Measurements from ENCODE around the gene CA10. TPM values are rescaled to one million over a fixed set of nuclear protein-coding genes. Genes with fewer than 3 reads are reported as not detected.

Gene CA10
- total and polyA plus RNA-seq, 2 donors (not counting 1 experiment from before 2014, with no cell fraction given) = not detected

DNA sequence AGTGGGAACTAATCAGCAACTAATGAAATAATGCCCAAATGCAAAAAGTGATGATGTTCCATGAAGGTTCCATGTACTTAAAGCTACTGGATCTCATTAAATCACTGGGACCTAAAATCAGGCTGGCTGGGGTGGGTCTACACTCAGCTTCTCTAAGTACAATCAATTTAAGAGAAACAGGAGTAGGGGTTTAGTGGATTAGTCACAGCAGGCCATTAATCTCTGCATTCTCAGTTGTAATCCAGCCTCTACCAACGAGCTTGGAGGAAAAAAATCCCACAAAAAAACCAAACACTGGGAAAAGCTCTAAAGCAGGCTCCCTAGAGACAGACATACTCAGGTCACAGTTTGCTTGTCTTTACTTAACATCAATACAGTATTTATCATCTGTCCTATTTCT is 15.0 kb downstream of the CA10 start:
- no peak for TF ChIP-seq EZH2 (IDR thresholded peaks at IDR 0.05; ENCODE audit: borderline replicate concordance, insufficient read depth, low read depth, low read length, poor library complexity, severe bottlenecking)
- TF ChIP-seq, protein P1, sequence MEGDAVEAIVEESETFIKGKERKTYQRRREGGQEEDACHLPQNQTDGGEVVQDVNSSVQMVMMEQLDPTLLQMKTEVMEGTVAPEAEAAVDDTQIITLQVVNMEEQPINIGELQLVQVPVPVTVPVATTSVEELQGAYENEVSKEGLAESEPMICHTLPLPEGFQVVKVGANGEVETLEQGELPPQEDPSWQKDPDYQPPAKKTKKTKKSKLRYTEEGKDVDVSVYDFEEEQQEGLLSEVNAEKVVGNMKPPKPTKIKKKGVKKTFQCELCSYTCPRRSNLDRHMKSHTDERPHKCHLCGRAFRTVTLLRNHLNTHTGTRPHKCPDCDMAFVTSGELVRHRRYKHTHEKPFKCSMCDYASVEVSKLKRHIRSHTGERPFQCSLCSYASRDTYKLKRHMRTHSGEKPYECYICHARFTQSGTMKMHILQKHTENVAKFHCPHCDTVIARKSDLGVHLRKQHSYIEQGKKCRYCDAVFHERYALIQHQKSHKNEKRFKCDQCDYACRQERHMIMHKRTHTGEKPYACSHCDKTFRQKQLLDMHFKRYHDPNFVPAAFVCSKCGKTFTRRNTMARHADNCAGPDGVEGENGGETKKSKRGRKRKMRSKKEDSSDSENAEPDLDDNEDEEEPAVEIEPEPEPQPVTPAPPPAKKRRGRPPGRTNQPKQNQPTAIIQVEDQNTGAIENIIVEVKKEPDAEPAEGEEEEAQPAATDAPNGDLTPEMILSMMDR (IDR thresholded peaks at IDR 0.05) = no peak
- intact Hi-C loops (cut with micrococcal nuclease) = no loop called here
- no peaks in the 10 kb centered on the region for H3K27me3 Mint-ChIP-seq
- H3K4me1 Mint-ChIP-seq = no peaks in the 10 kb centered on the region
- H4K20me1 ChIP-seq (ENCODE audit: control insufficient read depth, insufficient read depth, low read length, poor library complexity, severe bottlenecking) = no peaks in the 10 kb centered on the region
- no peak overlapping the region for H3K4me3 Mint-ChIP-seq
- H3K27ac Mint-ChIP-seq = no peak overlapping the region
- ChIA-PET CTCF (no interaction called here), POLR2A (no interaction called here)
- no peaks in the 10 kb centered on the region for H3K27me3 ChIP-seq (replicated peaks in 1 of 4; ENCODE audit: control extremely low read depth in 1 of 4, control insufficient read depth in 3 of 4, insufficient read depth in 4 of 4, low read length in 3 of 4)
- no peak overlapping the region for H3K27ac ChIP-seq (ENCODE audit: low read length in 2 of 2)
- H3K36me3 ChIP-seq (replicated peaks in 1 of 2; ENCODE audit: control extremely low read depth in 1 of 2, control insufficient read depth in 1 of 2, extremely low read depth in 1 of 2, insufficient read depth in 2 of 2, low read length in 1 of 2) = no peaks in the 10 kb centered on the region
- H3K9me3 ChIP-seq (ENCODE audit: control extremely low read depth in 1 of 3, control insufficient read depth in 2 of 3, insufficient read depth in 1 of 3, low read length in 2 of 3) = no peaks in the 10 kb centered on the region
- no peaks in the 10 kb centered on the region for H3K79me2 ChIP-seq (ENCODE audit: control insufficient read depth, insufficient read depth, low read length)
- H2AFZ ChIP-seq (ENCODE audit: insufficient read depth, low read depth, low read length, poor library complexity, severe bottlenecking) = no peak overlapping the region
- no peak overlapping the region for H3K4me3 ChIP-seq (ENCODE audit: control extremely low read depth in 1 of 5, extremely low read depth in 1 of 5, insufficient read depth in 1 of 5, low read depth in 2 of 5, low read length in 4 of 5)
- DNase-seq (no peak), ATAC-seq (ENCODE audit: low read depth) (no peak)
- no peaks in the 10 kb centered on the region for H3K4me1 ChIP-seq (ENCODE audit: control insufficient read depth in 2 of 2, insufficient read depth in 2 of 2, low read length in 2 of 2)
- no peaks in the 10 kb centered on the region for H3K9me3 Mint-ChIP-seq (ENCODE audit: insufficient read depth)
- no peak overlapping the region for H3K9ac ChIP-seq (ENCODE audit: low read length)
- WGBS (ENCODE audit: insufficient coverage) = 13% methylated on average over 1 of the region's 1 CpG
- no peak overlapping the region for H3K4me2 ChIP-seq (replicated peaks; ENCODE audit: low read depth, low read length, poor library complexity, severe bottlenecking)

DNA sequence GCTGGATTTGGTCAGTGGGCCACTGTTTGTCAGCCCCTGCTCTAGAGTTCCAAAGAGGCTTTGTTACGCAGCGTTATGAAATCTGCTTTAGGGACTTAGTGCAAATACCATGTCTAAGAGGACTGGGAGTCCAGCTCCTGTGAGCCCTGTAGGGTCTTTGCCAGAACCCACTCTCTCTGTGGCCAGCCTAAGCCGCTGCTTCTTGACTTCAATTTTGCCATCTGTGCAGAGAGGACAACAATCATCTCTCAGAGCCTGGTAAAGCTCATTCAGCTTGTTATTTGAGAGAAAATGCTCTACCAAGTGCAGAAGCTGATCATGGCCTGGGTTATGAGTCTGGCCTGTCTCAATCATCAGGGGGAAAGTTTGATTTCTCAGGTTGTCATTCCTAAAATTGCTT is 17.9 kb downstream of the CA10 start:
- Histone ChIP-seq H3K36me3 (replicated peaks in 1 of 2; ENCODE audit: control extremely low read depth in 1 of 2, control insufficient read depth in 1 of 2, extremely low read depth in 1 of 2, insufficient read depth in 2 of 2, low read length in 1 of 2) (no peaks in the 10 kb centered on the region), H3K9me3 (ENCODE audit: control extremely low read depth in 1 of 3, control insufficient read depth in 2 of 3, insufficient read depth in 1 of 3, low read length in 2 of 3) (no peaks in the 10 kb centered on the region), H3K27me3 (replicated peaks in 1 of 4; ENCODE audit: control extremely low read depth in 1 of 4, control insufficient read depth in 3 of 4, insufficient read depth in 4 of 4, low read length in 3 of 4) (no peaks in the 10 kb centered on the region), H3K4me1 (ENCODE audit: control insufficient read depth in 2 of 2, insufficient read depth in 2 of 2, low read length in 2 of 2) (no peaks in the 10 kb centered on the region), H3K79me2 (ENCODE audit: control insufficient read depth, insufficient read depth, low read length) (no peaks in the 10 kb centered on the region), H3K27ac (ENCODE audit: low read length in 2 of 2) (no peak overlapping the region), H3K4me2 (replicated peaks; ENCODE audit: low read depth, low read length, poor library complexity, severe bottlenecking) (no peak overlapping the region), H3K9ac (ENCODE audit: low read length) (no peak overlapping the region), H3K4me3 (ENCODE audit: control extremely low read depth in 1 of 5, extremely low read depth in 1 of 5, insufficient read depth in 1 of 5, low read depth in 2 of 5, low read length in 4 of 5) (no peak overlapping the region), H2AFZ (ENCODE audit: insufficient read depth, low read depth, low read length, poor library complexity, severe bottlenecking) (no peak overlapping the region), H4K20me1 (ENCODE audit: control insufficient read depth, insufficient read depth, low read length, poor library complexity, severe bottlenecking) (no peaks in the 10 kb centered on the region)
- DNase-seq (no peak), ATAC-seq (ENCODE audit: low read depth) (no peak)
- Mint-ChIP-seq H3K4me1 (no peaks in the 10 kb centered on the region), H3K9me3 (ENCODE audit: insufficient read depth) (no peaks in the 10 kb centered on the region), H3K27me3 (no peaks in the 10 kb centered on the region), H3K27ac (no peak overlapping the region), H3K4me3 (no peak overlapping the region)
- POLR2A ChIA-PET = no interaction called here
- CTCF ChIA-PET = no interaction called here
- no peak for TF ChIP-seq EZH2 (IDR thresholded peaks at IDR 0.05; ENCODE audit: borderline replicate concordance, insufficient read depth, low read depth, low read length, poor library complexity, severe bottlenecking)
- TF ChIP-seq, protein P1 (IDR thresholded peaks at IDR 0.05) = no peak
- intact Hi-C loops (cut with micrococcal nuclease) = no loop called here
- 96% methylated on average over 3 of the region's 3 CpGs for WGBS (ENCODE audit: insufficient coverage)
